GM12865 (cell line): Measurements from ENCODE around the gene CDH23.

ENCODE experiments used
- DNase-seq: peaks from one replicate; pipeline ENCODE4 v3.0.0; 2010; ENCODE audit warnings: low read depth
- H3K4me3 ChIP-seq: 2 replicates; pipeline ENCODE4 v1.5.1; 2011; ENCODE audit warnings: mild to moderate bottlenecking, low read depth, low read length, control low read depth
- TF ChIP-seq, protein P1 (sequence below): IDR thresholded peaks from 2 replicates; pipeline ENCODE4 v1.5.1; 2011; ENCODE audit warnings: low read length, control low read depth, low read depth, inconsistent platforms; ENCODE audit not compliant: insufficient read depth; ENCODE audit errors: missing control alignments

The CDH23 gene

DNA sequence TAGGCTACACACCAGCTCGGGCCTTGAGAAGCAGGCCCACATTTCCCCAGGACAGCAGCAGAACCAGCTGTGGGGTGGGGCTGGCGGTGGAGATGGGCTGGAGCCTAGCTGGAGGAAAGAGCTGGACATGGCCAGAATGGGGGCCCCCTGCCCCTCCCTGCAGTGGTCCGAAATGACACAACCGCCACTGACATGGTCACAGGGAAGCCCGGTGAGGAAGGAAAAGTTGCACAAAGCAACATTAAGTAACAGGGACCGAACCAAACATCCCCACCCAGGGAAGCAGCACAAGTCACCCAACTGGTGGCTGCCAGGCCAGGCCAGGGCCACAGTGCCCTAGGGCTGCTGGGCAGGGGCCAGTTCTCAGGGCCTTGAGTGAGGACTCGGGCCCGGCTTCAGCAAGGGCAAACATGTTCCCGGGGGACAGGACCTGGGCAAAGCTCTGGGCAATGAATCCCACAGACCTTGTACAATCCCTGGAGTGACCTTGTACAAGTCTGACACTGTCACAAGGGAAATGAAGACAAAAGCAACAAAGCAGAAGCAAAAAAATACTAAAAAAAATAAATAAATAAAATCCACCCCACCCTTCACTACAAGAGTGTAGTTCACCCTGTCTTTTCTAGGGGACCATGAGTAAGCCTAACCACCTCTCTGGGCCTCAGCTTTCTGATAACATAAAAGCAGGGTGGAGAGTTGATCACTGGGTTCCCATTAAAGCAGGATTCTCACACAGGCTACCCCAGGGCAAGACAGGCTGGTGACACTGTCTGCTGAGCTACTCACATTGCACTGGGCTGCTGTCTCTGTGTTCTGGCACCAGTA, 421.3 kb downstream of the CDH23 start:
- no peak overlapping the region for H3K4me3 ChIP-seq
- TF ChIP-seq, protein P1, sequence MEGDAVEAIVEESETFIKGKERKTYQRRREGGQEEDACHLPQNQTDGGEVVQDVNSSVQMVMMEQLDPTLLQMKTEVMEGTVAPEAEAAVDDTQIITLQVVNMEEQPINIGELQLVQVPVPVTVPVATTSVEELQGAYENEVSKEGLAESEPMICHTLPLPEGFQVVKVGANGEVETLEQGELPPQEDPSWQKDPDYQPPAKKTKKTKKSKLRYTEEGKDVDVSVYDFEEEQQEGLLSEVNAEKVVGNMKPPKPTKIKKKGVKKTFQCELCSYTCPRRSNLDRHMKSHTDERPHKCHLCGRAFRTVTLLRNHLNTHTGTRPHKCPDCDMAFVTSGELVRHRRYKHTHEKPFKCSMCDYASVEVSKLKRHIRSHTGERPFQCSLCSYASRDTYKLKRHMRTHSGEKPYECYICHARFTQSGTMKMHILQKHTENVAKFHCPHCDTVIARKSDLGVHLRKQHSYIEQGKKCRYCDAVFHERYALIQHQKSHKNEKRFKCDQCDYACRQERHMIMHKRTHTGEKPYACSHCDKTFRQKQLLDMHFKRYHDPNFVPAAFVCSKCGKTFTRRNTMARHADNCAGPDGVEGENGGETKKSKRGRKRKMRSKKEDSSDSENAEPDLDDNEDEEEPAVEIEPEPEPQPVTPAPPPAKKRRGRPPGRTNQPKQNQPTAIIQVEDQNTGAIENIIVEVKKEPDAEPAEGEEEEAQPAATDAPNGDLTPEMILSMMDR: no peak
- DNase-seq: no peak

DNA sequence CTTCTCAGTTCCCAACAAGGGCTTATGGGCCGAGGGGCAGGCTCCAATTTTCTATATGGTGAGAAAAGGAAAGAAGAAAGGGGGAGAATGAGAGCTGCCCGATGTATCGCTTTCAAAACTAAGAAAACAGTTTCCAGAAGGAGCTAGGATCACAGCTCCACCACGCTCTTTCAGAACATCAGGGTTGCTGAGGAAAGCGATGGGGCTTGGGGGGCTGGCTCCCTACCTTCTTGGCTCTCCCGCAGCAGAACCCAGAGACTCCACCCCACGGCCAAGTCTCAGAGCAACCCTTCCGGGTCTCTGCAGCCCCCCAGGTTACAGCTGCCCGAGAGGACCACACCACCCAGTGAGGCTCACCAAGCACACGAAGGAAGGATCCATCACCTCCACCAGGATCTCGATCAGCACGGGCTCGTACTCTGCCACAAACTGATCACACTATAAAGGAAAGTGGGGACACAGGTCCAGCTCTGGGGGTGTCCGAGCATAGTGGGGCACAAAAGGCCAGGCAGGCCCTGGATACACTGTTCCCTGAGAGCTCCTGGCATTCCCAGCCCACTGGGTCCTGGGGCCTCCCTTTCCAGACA, 422.0 kb downstream of the CDH23 start:
- no peak overlapping the region for H3K4me3 ChIP-seq
- DNase-seq: no peak
- TF ChIP-seq, protein P1: no peak

DNA sequence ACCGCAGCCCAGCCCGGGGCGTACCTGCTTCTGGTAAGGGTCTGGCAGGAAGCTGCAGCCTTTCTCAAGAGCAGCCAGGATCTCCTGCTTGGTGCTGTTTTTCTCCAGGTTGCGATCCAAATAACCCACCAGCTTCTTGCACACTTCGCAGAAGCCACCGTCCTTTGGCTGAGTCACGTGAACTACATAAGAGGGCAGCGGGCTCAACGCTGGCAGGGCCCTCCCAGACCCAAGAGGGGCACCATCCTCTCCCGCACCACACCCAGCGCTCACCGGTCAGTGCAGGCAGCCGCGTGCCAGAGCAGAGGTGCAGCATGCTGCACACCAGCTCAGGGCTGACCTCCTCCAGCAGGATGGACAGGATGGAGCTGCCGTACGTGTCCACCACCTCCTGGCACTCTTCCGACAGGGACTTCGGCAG, 422.7 kb downstream of the CDH23 start:
- no peak for DNase-seq
- TF ChIP-seq, protein P1: no peak
- no peak overlapping the region for H3K4me3 ChIP-seq

DNA sequence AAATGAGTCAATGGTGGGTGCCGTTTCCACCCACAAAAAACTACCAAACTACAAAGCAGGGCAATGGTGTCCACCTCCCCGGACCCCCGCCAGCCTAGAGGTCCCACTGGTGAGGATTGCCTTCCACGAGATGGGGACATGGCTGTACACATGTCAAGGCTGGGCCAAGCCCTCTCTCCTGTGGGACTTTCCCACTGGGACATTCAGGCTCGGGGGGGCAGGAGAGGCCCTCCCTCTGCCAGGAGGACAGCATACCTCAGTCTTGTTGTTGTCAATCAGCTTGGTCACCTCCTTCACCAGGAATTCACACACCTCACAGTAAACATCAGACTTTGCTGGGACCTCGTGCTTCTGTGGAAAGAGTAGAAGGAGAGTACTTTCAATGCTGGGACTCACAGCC, 423.3 kb downstream of the CDH23 start:
- TF ChIP-seq, protein P1: no peak
- no peak overlapping the region for H3K4me3 ChIP-seq
- no peak for DNase-seq

DNA sequence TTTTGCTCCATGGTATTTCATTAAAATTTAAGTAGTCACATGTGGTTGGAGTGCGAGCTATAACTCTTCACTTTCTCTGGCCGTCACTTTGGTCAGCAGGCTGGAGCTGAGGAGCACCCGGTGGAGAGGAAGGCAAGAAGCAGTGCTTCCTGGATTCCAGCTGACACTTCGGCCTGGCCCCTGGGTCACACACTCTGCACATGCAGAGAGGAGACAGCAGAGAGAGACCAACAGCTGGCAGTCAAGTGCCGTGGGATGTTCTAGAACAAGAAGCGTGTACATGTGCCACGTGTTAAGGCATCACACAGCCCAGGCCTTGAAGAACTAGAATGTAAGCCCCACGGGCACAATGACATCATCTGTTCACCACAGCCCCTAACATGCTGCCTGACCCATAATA, 424.2 kb downstream of the CDH23 start:
- H3K4me3 ChIP-seq: no peak overlapping the region
- no peak for DNase-seq
- TF ChIP-seq, protein P1: no peak

DNA sequence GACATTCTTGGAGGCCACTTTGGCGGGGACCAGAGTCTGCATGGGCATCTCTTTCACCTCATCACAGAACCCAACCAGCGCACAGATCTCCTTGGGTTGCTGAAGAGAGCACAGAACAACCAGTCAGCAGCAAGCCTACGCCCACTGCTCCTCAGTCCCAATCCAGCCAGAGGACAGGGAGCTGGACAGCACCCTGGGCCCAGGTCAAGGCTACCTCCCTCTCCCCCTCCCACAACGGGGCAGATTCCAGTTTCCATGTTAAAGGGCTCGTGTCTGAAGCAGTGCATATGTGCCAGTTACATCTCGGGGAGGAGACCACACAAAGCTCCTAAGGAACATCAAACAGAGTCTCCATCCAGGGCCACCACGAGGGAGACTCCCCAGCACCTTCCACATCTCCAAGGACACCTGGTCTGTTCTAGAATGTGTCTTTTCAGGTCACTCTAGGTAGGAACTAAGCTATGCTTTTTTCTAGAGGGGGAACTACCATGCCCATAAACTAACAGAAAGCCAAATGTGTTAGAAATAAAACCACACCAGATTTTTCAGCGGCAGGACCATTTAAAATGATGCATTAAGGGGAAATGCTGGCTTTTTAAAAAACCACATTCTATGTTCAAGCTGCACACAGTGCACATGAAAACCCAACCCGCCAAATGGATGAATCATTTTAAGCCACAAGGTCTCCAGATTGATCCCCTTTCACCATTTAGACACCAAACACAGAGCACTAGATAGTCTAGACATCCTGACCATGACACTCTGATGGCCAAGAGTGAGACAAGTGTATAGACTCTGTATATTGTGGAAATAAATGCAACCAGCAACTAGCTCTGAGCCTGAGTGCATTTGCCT, 425.4 kb downstream of the CDH23 start:
- TF ChIP-seq, protein P1: no peak
- DNase-seq: no peak

More for the DNA sequence above, 425.4 kb downstream of the CDH23 start:
- no peak overlapping the region for H3K4me3 ChIP-seq
